ENCODE data around the gene TIAL1. TPM values are rescaled to one million over a fixed set of nuclear protein-coding genes. Genes with fewer than 3 reads are reported as not detected.

The TIAL1 gene
- total RNA-seq, 4 donors from 2014 or later: 31.8 to 177 (median 143) TPM

- no peaks in the 10 kb centered on the region for H3K4me1 ChIP-seq
- H3K36me3 ChIP-seq: no peaks in the 10 kb centered on the region
- H3K4me3 ChIP-seq: no peak overlapping the region
- no peaks in the 10 kb centered on the region for H3K27me3 ChIP-seq
- no peak for DNase-seq
- no peak for TF ChIP-seq POLR2A (IDR thresholded peaks at IDR 0.05)
- TF ChIP-seq CTCF (IDR thresholded peaks at IDR 0.05): no peak
- no peak overlapping the region for H3K27ac ChIP-seq
- intact Hi-C loops (cut with DNase I; ENCODE audit: low total_unique reads): no loop called here
- no peaks in the 10 kb centered on the region for H3K9me3 ChIP-seq
These were observed 45.9 kb upstream of the TIAL1 start for GRCh38 chr10:119642556-119643111.

- Histone ChIP-seq H3K27me3 (no peaks in the 10 kb centered on the region), H3K9me3 (no peaks in the 10 kb centered on the region), H3K27ac (no peak overlapping the region), H3K36me3 (no peaks in the 10 kb centered on the region), H3K4me3 (no peak overlapping the region), H3K4me1 (no peaks in the 10 kb centered on the region)
- DNase-seq: no peak
- TF ChIP-seq POLR2A (IDR thresholded peaks at IDR 0.05) (no peak), CTCF (IDR thresholded peaks at IDR 0.05) (no peak)
- intact Hi-C loops (cut with DNase I; ENCODE audit: low total_unique reads): no loop called here
These were observed 44.2 kb upstream of the TIAL1 start for GRCh38 chr10:119640875-119641526.

GRCh38 chr10:119640384-119640783 is 43.6 kb upstream of the TIAL1 start:
- intact Hi-C loops (cut with DNase I; ENCODE audit: low total_unique reads): no loop called here
- no peak for TF ChIP-seq POLR2A (IDR thresholded peaks at IDR 0.05)
- TF ChIP-seq CTCF (IDR thresholded peaks at IDR 0.05): no peak
- no peak for DNase-seq
- Histone ChIP-seq H3K9me3 (no peaks in the 10 kb centered on the region), H3K27me3 (no peaks in the 10 kb centered on the region), H3K4me1 (no peaks in the 10 kb centered on the region), H3K36me3 (no peaks in the 10 kb centered on the region), H3K4me3 (no peak overlapping the region), H3K27ac (no peak overlapping the region)

- intact Hi-C loops (cut with DNase I; ENCODE audit: low total_unique reads): no loop called here
- Histone ChIP-seq H3K27me3 (no peaks in the 10 kb centered on the region), H3K9me3 (no peaks in the 10 kb centered on the region), H3K4me3 (no peak overlapping the region), H3K4me1 (no peaks in the 10 kb centered on the region), H3K36me3 (no peaks in the 10 kb centered on the region), H3K27ac (no peak overlapping the region)
- no peak for DNase-seq
- TF ChIP-seq POLR2A (IDR thresholded peaks at IDR 0.05) (no peak), CTCF (IDR thresholded peaks at IDR 0.05) (no peak)
These were observed 42.2 kb upstream of the TIAL1 start for GRCh38 chr10:119638982-119639381.

- H3K4me3 ChIP-seq: no peak overlapping the region
- no peaks in the 10 kb centered on the region for H3K36me3 ChIP-seq
- H3K9me3 ChIP-seq: no peaks in the 10 kb centered on the region
- no peak for TF ChIP-seq POLR2A (IDR thresholded peaks at IDR 0.05)
- TF ChIP-seq CTCF (IDR thresholded peaks at IDR 0.05): no peak
- H3K27ac ChIP-seq: no peak overlapping the region
- intact Hi-C loops (cut with DNase I; ENCODE audit: low total_unique reads): no loop called here
- H3K27me3 ChIP-seq: no peaks in the 10 kb centered on the region
- no peaks in the 10 kb centered on the region for H3K4me1 ChIP-seq
- DNase-seq: no peak
These were observed 40.9 kb upstream of the TIAL1 start for GRCh38 chr10:119637631-119638030.
